H1 (cell line): ENCODE measurements around the gene DPYSL4. TPM values are rescaled to one million over a fixed set of nuclear protein-coding genes. Genes with fewer than 3 reads are reported as not detected.

ENCODE experiments used
- TEAD4 ChIP-seq: IDR thresholded peaks from 2 replicates; pipeline ENCODE4 v1.6.1; 2012; ENCODE audit warnings: low read depth, low read length, inconsistent platforms, mixed read lengths
- polyA plus RNA-seq, 7 experiments: library from polyadenylated mRNA; depleted of rRNA in 3 of 7; stranded (reverse) in 5 of 7; unstranded in 2 of 7; fragments of >200 nt in 5 of 7; fragments of 200-250 nt in 2 of 7; gene quantifications; 1 replicate in 5 of 7; 2 replicates in 1 of 7; 4 replicates in 1 of 7; pipeline versions ENCODE4 v1.2.1 to v1.2.3, GENCODE V29; 2011 to 2013; ENCODE audit warnings: missing spikeins in 2 of 7, mixed read lengths in 2 of 7
- total RNA-seq: library from RNA; stranded (reverse); fragmentation: NEBNext Ultra II Directional; extraction: Animal tissue kit (Norgen Biotek cat#: 25700); gene quantifications from 2 replicates; pipeline ENCODE4 v1.2.1, GENCODE V29; 2021

Gene DPYSL4
- total and polyA plus RNA-seq, 2 of the 8 experiments (the other 6 are each of a cell fraction or from before 2014, with no cell fraction given): 12.9 to 15.2 TPM

- TF ChIP-seq TEAD4: no peak
Measured at GRCh38 chr10:132145002-132145401, 41.7 kb upstream of the DPYSL4 start (continued).
